B cell (primary cell): Measurements from ENCODE around the gene KCNC4.

Source experiments
- EZH2 ChIP-seq: IDR thresholded peaks from 2 replicates; pipeline ENCODE4 v1.6.1; 2012; ENCODE audit warnings: borderline replicate concordance, low read depth, mild to moderate bottlenecking, moderate library complexity, low read length; ENCODE audit not compliant: insufficient read depth, poor library complexity, severe bottlenecking
- TF ChIP-seq, protein P1 (sequence below): fragments of 200-600 bp; IDR thresholded peaks from one replicate; pipeline ENCODE4 v1.8.0; 2022; ENCODE audit warnings: antibody characterized with exemption, mild to moderate bottlenecking

DNA sequence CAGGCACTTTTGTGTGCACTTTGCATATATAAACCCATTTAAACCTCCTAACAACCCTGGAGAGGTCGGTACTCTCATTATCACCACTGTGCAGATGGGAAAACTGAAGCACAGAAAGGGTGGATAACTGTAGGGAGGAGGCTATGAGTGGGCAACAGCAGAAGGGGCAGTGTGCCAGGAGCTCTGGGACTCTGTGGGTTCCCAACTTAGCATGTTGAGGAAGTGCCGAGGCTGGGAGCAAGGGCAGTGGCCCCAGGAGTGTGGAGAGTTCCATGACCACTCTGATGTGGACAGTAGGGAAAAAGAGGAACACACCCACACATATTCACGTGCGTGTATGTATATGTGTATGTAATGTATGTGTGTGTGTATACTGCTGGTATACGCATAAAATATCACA is 25.7 kb upstream of the KCNC4 start:
- no peak for TF ChIP-seq EZH2
- TF ChIP-seq, protein P1, sequence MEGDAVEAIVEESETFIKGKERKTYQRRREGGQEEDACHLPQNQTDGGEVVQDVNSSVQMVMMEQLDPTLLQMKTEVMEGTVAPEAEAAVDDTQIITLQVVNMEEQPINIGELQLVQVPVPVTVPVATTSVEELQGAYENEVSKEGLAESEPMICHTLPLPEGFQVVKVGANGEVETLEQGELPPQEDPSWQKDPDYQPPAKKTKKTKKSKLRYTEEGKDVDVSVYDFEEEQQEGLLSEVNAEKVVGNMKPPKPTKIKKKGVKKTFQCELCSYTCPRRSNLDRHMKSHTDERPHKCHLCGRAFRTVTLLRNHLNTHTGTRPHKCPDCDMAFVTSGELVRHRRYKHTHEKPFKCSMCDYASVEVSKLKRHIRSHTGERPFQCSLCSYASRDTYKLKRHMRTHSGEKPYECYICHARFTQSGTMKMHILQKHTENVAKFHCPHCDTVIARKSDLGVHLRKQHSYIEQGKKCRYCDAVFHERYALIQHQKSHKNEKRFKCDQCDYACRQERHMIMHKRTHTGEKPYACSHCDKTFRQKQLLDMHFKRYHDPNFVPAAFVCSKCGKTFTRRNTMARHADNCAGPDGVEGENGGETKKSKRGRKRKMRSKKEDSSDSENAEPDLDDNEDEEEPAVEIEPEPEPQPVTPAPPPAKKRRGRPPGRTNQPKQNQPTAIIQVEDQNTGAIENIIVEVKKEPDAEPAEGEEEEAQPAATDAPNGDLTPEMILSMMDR, result no peak
